ENCODE results near the gene ZER1. TPM values are rescaled to one million over a fixed set of nuclear protein-coding genes. Genes with fewer than 3 reads are reported as not detected.

The ZER1 gene
- total and polyA plus RNA-seq, 3 donors from 2014 or later, result 96.8 to 118 (median 112) TPM

DNA sequence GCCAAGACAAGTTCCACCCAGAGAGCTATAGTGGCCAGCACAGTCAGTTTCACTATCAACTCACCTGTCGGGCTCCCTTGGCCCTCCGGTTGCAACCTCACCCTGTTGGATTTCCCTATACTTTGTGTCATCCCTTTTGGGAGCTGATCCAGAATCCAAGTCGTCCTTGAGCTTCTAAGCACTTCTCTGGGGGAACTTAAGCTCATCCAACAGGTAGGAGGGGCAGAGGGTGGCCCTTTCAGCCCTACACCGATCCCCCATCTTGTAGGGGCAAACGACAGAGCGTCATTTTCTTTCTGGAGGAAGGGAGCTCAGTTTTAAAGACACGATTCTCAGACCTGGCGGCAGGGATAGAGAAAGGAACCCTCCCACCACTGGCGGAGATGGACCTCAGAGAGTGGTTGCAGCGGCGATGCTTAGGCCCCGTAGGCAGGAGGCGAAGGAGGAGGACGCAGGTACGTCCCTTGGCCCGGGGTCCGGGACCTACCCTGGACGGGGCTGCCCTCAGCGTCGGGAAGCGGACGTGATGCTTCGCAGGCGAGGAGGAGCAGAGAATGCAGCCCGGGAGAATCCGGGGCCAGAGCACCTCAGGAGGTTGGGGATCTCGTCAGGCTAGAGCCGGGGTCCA, 519 bp downstream of the ZER1 start:
- Histone ChIP-seq H3K9me3 (no peaks in the 10 kb centered on the region), H3K4me1 (peaks cover 14% of the 10 kb centered on the region), H3K4me3 (peak overlapping the region; percentile 99 to 100), H3K36me3 (ENCODE audit: low read depth, missing control alignments) (no peaks in the 10 kb centered on the region), H3K27me3 (no peaks in the 10 kb centered on the region), H3K27ac (peak overlapping the region; percentile 79 to 94)
- no peak for TF ChIP-seq POLR2A (IDR thresholded peaks at IDR 0.05)
- TF ChIP-seq, protein P1, sequence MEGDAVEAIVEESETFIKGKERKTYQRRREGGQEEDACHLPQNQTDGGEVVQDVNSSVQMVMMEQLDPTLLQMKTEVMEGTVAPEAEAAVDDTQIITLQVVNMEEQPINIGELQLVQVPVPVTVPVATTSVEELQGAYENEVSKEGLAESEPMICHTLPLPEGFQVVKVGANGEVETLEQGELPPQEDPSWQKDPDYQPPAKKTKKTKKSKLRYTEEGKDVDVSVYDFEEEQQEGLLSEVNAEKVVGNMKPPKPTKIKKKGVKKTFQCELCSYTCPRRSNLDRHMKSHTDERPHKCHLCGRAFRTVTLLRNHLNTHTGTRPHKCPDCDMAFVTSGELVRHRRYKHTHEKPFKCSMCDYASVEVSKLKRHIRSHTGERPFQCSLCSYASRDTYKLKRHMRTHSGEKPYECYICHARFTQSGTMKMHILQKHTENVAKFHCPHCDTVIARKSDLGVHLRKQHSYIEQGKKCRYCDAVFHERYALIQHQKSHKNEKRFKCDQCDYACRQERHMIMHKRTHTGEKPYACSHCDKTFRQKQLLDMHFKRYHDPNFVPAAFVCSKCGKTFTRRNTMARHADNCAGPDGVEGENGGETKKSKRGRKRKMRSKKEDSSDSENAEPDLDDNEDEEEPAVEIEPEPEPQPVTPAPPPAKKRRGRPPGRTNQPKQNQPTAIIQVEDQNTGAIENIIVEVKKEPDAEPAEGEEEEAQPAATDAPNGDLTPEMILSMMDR (IDR thresholded peaks at IDR 0.05), result no peak
- intact Hi-C loops (cut with DNase I; ENCODE audit: low total_unique reads), result no loop called here
- WGBS, 2 donors, result 0 to 1% methylated on average over 16 to 24 of the region's 28 CpGs
- DNase-seq, result peak; percentile 32

DNA sequence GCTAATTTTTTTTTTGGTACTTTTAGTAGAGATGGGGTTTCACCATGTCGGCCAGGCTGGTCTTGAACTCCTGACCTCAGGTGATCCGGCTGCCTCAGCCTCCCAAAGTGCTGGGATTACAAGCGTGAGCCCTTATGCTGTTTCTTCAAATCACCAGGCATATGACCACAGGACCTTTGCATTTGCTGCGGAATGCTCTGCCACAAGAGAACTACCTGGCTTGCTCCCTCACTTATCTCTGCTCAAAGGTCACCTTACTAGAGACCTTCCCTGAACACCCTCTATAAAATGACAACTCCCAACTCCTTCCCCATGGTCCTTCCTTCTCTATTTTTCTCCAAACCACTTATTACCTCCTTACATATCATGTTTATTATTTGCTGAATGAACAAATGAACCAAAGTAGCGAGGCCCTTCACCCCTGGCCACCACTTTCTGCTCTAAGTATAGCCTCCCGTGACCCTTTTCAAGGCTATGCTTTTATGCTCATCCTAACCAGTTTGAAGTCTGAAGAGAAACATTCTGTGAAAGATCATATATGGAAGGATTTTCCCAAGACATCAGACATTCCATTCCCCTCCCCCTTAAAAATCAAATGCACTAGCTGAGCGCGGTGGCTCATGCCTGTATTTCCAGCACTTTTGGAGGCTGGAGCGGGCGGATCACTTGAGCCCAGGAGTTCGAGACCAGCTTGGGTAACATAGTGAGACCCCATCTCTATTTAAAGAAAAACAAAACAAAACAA, 1.3 kb downstream of the ZER1 start:
- H3K9me3 ChIP-seq, result no peaks in the 10 kb centered on the region
- WGBS, 2 donors, result 59 to 60% methylated on average over 11 of the region's 11 CpGs
- H3K4me3 ChIP-seq, result peak overlapping the region; percentile 99 to 100
- DNase-seq, result no peak
- intact Hi-C loops (cut with DNase I; ENCODE audit: low total_unique reads), result no loop called here
- TF ChIP-seq, protein P1 (IDR thresholded peaks at IDR 0.05), result no peak
- no peak for TF ChIP-seq POLR2A (IDR thresholded peaks at IDR 0.05)
- no peaks in the 10 kb centered on the region for H3K36me3 ChIP-seq (ENCODE audit: low read depth, missing control alignments)
- H3K4me1 ChIP-seq, result peaks cover 14% of the 10 kb centered on the region
- H3K27me3 ChIP-seq, result no peaks in the 10 kb centered on the region
- H3K27ac ChIP-seq, result peak overlapping the region; percentile 79 to 94

DNA sequence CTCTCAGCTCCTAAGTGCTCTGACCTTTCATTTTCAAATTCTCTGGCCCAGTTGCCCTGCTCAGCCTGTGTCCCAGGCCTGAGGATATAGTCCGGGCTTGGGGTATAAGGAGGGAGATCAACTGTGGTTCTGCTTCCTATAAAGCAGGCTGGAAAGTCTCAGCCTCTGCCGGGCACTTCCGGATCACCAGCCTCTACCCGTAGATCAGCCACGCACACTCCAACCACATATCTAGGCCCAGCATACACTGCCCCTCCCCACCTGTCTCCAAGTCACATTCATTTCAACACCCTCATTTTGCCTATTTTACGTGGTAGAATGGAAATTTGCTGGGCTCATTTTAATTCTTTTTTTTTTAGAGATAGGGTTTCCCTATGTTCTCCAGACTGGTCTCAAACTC, 3.1 kb downstream of the ZER1 start:
- no peaks in the 10 kb centered on the region for H3K9me3 ChIP-seq
- 79 to 92% methylated on average over 6 of the region's 6 CpGs for WGBS, 2 donors
- H3K4me1 ChIP-seq, result peaks cover 14% of the 10 kb centered on the region
- TF ChIP-seq, protein P1 (IDR thresholded peaks at IDR 0.05), result no peak
- TF ChIP-seq POLR2A (IDR thresholded peaks at IDR 0.05), result no peak
- H3K27ac ChIP-seq, result no peak overlapping the region
- no peak for DNase-seq
- no peaks in the 10 kb centered on the region for H3K27me3 ChIP-seq
- no peaks in the 10 kb centered on the region for H3K36me3 ChIP-seq (ENCODE audit: low read depth, missing control alignments)
- intact Hi-C loops (cut with DNase I; ENCODE audit: low total_unique reads), result no loop called here
- H3K4me3 ChIP-seq, result no peak overlapping the region

DNA sequence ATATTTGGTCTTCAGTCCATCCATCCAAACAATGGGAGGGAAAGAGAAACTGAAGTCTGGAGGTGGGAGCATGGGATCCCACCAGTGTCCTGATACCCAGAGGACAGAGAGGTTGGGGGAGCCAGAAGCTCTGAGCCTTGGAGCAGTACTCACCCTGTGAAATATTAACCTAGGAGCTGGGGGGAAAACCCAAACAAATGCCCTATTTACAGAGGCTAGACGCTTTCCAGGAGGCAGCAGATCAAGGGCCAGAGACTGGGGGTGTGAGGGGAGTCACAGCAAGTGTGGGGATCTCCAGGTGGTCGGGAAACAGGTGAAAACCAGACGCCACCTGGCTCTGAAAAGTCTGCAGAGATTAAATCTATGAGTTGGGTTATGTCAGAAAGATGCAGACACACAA, 6.2 kb downstream of the ZER1 start:
- no peaks in the 10 kb centered on the region for H3K36me3 ChIP-seq (ENCODE audit: low read depth, missing control alignments)
- DNase-seq, result no peak
- WGBS, 2 donors, result 83 to 89% methylated on average over 2 to 3 of the region's 3 CpGs
- H3K4me1 ChIP-seq, result peaks cover 4% of the 10 kb centered on the region
- intact Hi-C loops (cut with DNase I; ENCODE audit: low total_unique reads), result no loop called here
- TF ChIP-seq, protein P1 (IDR thresholded peaks at IDR 0.05), result no peak
- TF ChIP-seq POLR2A (IDR thresholded peaks at IDR 0.05), result no peak
- H3K4me3 ChIP-seq, result no peak overlapping the region
- H3K27me3 ChIP-seq, result no peaks in the 10 kb centered on the region
- H3K9me3 ChIP-seq, result no peaks in the 10 kb centered on the region
- no peak overlapping the region for H3K27ac ChIP-seq
